Trophoblast cell (in vitro differentiated cells and primary cell): ENCODE data around the gene CHDH.

Experiments
- DNase-seq, 2 donors: peaks; one replicate each; pipeline ENCODE4 v3.0.0-alpha.2; 2016
- H2AFZ ChIP-seq: 2 replicates; pipeline ENCODE4 v1.6.1; 2013; ENCODE audit warnings: low read length, moderate library complexity, mild to moderate bottlenecking; ENCODE audit not compliant: insufficient read depth, poor library complexity
- H2AK5ac ChIP-seq: 2 replicates; pipeline ENCODE4 v1.6.1; 2013; ENCODE audit warnings: mild to moderate bottlenecking, low read length
- H2BK120ac ChIP-seq: 2 replicates; pipeline ENCODE4 v1.6.1; 2013; ENCODE audit warnings: low read length, mild to moderate bottlenecking, moderate library complexity; ENCODE audit not compliant: insufficient read depth, poor library complexity
- H2BK12ac ChIP-seq: 2 replicates; pipeline ENCODE4 v1.6.1; 2013; ENCODE audit warnings: mild to moderate bottlenecking, low read length, moderate library complexity
- H2BK5ac ChIP-seq: 2 replicates; pipeline ENCODE4 v1.6.1; 2013; ENCODE audit warnings: low read length, low read depth, moderate library complexity, mild to moderate bottlenecking; ENCODE audit not compliant: poor library complexity
- H3K14ac ChIP-seq: 2 replicates; pipeline ENCODE4 v1.6.1; 2013; ENCODE audit warnings: mild to moderate bottlenecking, low read length
- H3K18ac ChIP-seq: 2 replicates; pipeline ENCODE4 v1.6.1; 2013; ENCODE audit warnings: mild to moderate bottlenecking, low read length
- H3K23ac ChIP-seq: 2 replicates; pipeline ENCODE4 v1.6.1; 2013; ENCODE audit warnings: low read length
- H3K27ac ChIP-seq: 2 replicates; pipeline ENCODE4 v1.5.1; 2013; ENCODE audit warnings: low read depth, mild to moderate bottlenecking, inconsistent platforms, low read length, moderate library complexity
- H3K27me3 ChIP-seq: 2 replicates; pipeline ENCODE4 v1.6.1; 2013; ENCODE audit warnings: inconsistent platforms, mild to moderate bottlenecking, low read length, moderate library complexity; ENCODE audit not compliant: insufficient read depth
- H3K36me3 ChIP-seq, 2 experiments: 1 replicate in 1 of 2; 2 replicates in 1 of 2; pipeline ENCODE4 v1.6.1; 2013; ENCODE audit warnings: low read length in 2 of 2, mild to moderate bottlenecking in 2 of 2, moderate library complexity in 1 of 2; ENCODE audit not compliant: insufficient read depth in 2 of 2, control insufficient read depth in 1 of 2
- H3K4ac ChIP-seq: 2 replicates; pipeline ENCODE4 v1.6.1; 2013; ENCODE audit warnings: low read depth, mild to moderate bottlenecking, low read length, moderate library complexity
- H3K4me1 ChIP-seq, 2 experiments: 1 replicate in 1 of 2; 2 replicates in 1 of 2; pipeline ENCODE4 v1.6.1; 2013; ENCODE audit warnings: low read length in 2 of 2, mild to moderate bottlenecking in 2 of 2, moderate library complexity in 1 of 2; ENCODE audit not compliant: insufficient read depth in 2 of 2, control insufficient read depth in 1 of 2
- H3K4me2 ChIP-seq: 2 replicates; pipeline ENCODE4 v1.6.1; 2013; ENCODE audit warnings: inconsistent platforms, mild to moderate bottlenecking, low read length, moderate library complexity
- H3K4me3 ChIP-seq: 2 replicates; pipeline ENCODE4 v1.5.1; 2013; ENCODE audit warnings: mild to moderate bottlenecking, low read depth, low read length, inconsistent platforms
- H3K79me1 ChIP-seq: one replicate; pipeline ENCODE4 v1.6.1; 2013; ENCODE audit warnings: low read length
- H3K79me2 ChIP-seq: 2 replicates; pipeline ENCODE4 v1.6.1; 2013; ENCODE audit warnings: low read length, mild to moderate bottlenecking; ENCODE audit not compliant: control insufficient read depth, insufficient read depth, poor library complexity
- H3K9ac ChIP-seq: 2 replicates; pipeline ENCODE4 v1.6.1; 2013; ENCODE audit warnings: mild to moderate bottlenecking, low read length
- H3K9me3 ChIP-seq: 2 replicates; pipeline ENCODE4 v1.6.1; 2013; ENCODE audit warnings: low read depth, mild to moderate bottlenecking, control low read depth, inconsistent platforms, low read length; ENCODE audit not compliant: insufficient read depth
- H4K12ac ChIP-seq: 2 replicates; pipeline ENCODE4 v1.6.1; 2013; ENCODE audit warnings: low read depth, mild to moderate bottlenecking, low read length, moderate library complexity
- H4K8ac ChIP-seq: 2 replicates; pipeline ENCODE4 v1.6.1; 2013; ENCODE audit warnings: low read depth, mild to moderate bottlenecking, low read length, moderate library complexity
- H4K91ac ChIP-seq: one replicate; pipeline ENCODE4 v1.6.1; 2013; ENCODE audit warnings: low read depth, mild to moderate bottlenecking, low read length, moderate library complexity
- WGBS: extraction: QIAGEN DNeasy Blood & Tissue Kit; methylation state at CpG from one replicate; pipeline ENCODE4 v1.1.7; 2013; ENCODE audit warnings: missing lambda C conversion rate; ENCODE audit not compliant: insufficient read length, insufficient coverage; ENCODE audit errors: extremely low coverage; 5-methylcytosine and 5-hydroxymethylcytosine counted together

CHDH gene

DNA sequence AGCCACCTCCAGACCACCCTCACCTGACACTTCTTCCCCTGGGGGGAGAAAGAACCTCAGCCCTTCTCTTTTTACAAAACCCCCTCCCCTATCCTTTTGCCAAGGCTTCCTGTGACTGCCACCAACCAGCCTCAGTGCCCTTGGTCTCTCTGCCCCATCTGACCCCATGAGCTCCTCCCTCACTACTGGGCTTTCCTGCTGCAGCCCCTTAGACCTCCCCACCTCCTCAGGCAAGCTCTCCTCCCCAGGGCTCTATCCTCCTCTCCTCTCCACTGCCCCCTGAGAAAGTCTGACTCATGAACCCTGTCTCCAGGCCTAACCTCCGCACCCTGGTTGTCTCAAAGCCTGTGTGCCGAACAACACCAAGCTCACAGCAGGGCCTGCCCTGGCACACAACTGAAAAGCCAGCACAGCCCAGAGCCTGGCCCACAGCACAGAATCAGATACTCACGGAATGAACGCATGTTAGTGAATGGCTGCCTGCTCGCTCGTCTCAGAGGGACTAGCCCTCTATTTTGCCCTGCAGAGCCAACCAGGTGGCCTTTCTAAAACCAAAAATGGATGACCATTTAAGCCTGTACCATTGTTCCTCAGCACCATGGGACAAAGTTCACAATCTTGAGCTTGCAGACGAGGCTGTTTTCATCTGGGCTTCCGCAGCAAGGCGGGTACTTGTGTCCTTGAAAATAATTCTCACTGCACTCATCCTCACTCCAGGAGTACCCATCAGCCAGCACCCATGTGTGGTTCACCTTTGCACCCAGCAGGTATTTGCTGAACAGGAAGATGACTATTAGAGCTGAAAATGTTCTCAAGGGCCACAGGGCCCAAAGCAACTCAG lies 1.7 kb downstream of the CHDH start:
- no peak overlapping the region for H3K23ac ChIP-seq
- no CpG with 5 or more reads among the region's 9 CpGs for WGBS
- H2AK5ac ChIP-seq, result no peak overlapping the region
- H2AFZ ChIP-seq, result no peak overlapping the region
- H3K4ac ChIP-seq, result no peak overlapping the region
- H3K27ac ChIP-seq, result no peak overlapping the region
- H3K4me3 ChIP-seq, result no peak overlapping the region
- peaks cover 5 to 6% of the 10 kb centered on the region in 2 experiments for H3K4me1 ChIP-seq
- H2BK5ac ChIP-seq, result no peak overlapping the region
- H3K4me2 ChIP-seq, result no peak overlapping the region
- H3K79me1 ChIP-seq, result peaks cover 2% of the 10 kb centered on the region
- H2BK12ac ChIP-seq, result no peak overlapping the region
- H3K27me3 ChIP-seq, result peaks cover 4% of the 10 kb centered on the region
- peaks cover 3% of the 10 kb centered on the region for H3K9me3 ChIP-seq
- H3K18ac ChIP-seq, result no peak overlapping the region
- H4K12ac ChIP-seq, result no peak overlapping the region
- DNase-seq, result no peak
- H3K79me2 ChIP-seq, result no peaks in the 10 kb centered on the region
- H4K91ac ChIP-seq, result no peak overlapping the region
- no peak overlapping the region for H3K14ac ChIP-seq
- H3K36me3 ChIP-seq, result no peaks in the 10 kb centered on the region
- H2BK120ac ChIP-seq, result no peak overlapping the region
- H3K9ac ChIP-seq, result no peak overlapping the region
- H4K8ac ChIP-seq, result no peak overlapping the region

DNA sequence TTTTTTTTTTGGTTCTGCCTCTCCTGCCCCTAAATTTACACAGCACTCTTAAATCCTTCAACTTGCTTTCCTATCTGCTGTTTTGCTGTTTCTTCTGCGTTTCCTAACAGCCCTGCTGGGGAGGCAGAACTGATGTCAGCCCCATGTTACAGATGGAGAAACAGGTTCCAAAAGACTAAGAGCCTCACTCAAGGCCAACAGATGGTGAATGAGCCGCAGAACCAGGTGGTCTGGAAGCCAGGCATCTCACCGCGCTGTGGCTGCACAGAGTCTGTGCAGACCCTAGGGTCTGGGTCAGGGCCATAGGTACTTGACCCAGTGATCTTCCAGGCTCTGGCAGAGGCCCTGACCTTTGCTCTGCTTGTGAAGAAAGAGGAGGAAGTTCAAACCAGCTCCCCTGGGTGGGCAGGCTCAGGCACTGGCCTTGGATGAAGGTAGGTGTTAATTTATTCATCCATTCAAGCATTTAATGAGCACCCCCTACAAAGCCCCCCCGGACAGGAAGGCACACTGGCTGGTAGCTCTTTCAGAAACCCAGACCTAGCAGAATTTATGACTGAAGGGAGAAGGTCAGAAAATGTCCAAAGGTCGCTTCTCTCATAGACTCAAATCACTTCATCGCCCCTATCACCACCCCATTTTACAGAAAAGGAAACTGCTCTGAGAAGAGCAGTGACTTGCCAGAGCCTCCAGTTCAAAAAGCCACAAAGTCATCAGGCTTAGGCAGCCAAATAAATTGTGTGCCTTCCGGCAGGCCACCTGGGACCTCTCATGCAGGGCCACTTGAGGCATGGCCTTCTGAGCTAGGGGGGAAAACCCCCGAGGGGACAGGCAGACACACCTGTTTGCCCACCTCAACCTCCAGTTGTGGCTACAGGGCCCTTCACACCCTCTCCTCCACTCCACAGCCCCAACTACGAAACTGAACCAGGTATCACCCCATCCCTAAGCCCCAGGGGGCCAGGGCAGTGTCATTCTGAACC lies 2.7 kb downstream of the CHDH start:
- Histone ChIP-seq H3K9ac (no peak overlapping the region), H4K8ac (no peak overlapping the region), H2BK120ac (no peak overlapping the region), H2BK5ac (no peak overlapping the region), H3K4me1 (peaks cover 5 to 6% of the 10 kb centered on the region in 2 experiments), H3K9me3 (peaks cover 3% of the 10 kb centered on the region), H4K12ac (no peak overlapping the region), H3K18ac (no peak overlapping the region), H3K4me2 (no peak overlapping the region), H4K91ac (no peak overlapping the region), H3K4me3 (no peak overlapping the region), H3K27ac (no peak overlapping the region), H2AFZ (no peak overlapping the region), H2AK5ac (no peak overlapping the region), H3K27me3 (peaks cover 4% of the 10 kb centered on the region), H3K23ac (no peak overlapping the region), H3K36me3 (no peaks in the 10 kb centered on the region), H3K4ac (no peak overlapping the region), H2BK12ac (no peak overlapping the region), H3K79me1 (peaks cover 2% of the 10 kb centered on the region), H3K79me2 (no peaks in the 10 kb centered on the region), H3K14ac (no peak overlapping the region)
- no peak for DNase-seq
- no CpG with 5 or more reads among the region's 10 CpGs for WGBS

DNA sequence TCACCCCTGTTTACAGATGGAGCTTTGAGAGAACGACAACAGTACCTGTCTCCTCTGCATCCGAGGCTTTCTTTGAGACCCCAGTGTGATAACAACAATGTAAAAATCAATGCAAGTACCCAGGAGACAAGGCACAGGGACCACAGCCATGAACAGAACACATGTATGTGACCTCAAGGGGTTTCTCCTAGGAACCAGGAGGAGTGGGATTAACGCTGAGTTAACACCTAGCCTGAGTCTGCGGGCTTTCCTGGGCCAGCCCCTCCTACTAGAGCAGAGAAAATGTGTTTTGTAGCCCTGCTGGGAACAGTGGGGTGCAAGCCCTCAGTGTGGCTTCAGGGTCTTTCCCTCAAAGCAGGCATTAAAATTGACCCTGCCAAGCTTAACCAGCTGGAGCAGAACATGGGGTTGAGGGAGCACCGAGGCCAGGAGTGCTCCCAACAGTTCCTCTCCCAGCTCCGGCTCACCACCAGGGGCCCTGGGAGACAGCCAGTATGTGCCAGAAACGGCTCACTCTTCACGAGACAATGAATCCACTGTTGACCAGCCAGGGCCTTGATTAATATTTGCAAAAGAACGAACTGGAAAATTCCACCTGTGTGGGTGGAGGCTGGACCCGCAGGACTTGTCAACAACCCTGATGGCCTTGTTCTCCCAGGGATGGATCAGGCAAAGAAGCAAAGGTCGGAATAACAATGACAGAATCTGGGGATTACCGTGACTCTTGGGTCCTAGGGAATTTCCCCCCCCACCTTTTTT lies 3.6 kb downstream of the CHDH start:
- Histone ChIP-seq H3K14ac (no peak overlapping the region), H2BK120ac (no peak overlapping the region), H4K91ac (no peak overlapping the region), H3K9ac (no peak overlapping the region), H3K9me3 (peaks cover 3% of the 10 kb centered on the region), H3K4me1 (peaks cover 5 to 6% of the 10 kb centered on the region in 2 experiments), H3K79me2 (no peaks in the 10 kb centered on the region), H2BK5ac (no peak overlapping the region), H4K8ac (no peak overlapping the region), H4K12ac (no peak overlapping the region), H3K79me1 (peaks cover 2% of the 10 kb centered on the region), H3K4me3 (no peak overlapping the region), H3K27me3 (peaks cover 4% of the 10 kb centered on the region), H2AK5ac (no peak overlapping the region), H3K4me2 (no peak overlapping the region), H2AFZ (no peak overlapping the region), H2BK12ac (no peak overlapping the region), H3K23ac (no peak overlapping the region), H3K18ac (no peak overlapping the region), H3K4ac (no peak overlapping the region), H3K36me3 (no peaks in the 10 kb centered on the region), H3K27ac (no peak overlapping the region)
- peak; percentile 33 to 54 for DNase-seq
- WGBS, result no CpG with 5 or more reads among the region's 12 CpGs

DNA sequence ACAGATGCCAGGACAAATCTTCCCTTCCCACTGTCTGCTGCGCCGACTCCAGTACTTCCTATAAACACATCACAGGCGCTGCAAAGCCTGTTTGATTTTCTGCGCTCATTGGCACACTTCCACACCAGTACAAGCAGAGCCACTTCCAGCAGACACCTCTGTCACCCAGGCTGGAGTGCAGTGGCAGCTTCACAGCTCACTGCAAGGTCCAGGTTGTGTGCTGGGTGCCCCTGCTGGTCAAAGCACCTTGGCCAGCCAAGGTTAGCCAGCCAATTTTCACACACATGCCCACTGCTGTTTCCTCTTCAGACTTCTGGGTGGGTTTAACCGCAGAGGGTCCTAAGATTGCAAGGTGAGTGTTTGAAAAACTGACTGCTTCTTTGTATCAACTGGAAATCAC lies 4.9 kb downstream of the CHDH start:
- no CpG with 5 or more reads among the region's 5 CpGs for WGBS
- Histone ChIP-seq H3K14ac (no peak overlapping the region), H2BK12ac (no peak overlapping the region), H3K4me2 (no peak overlapping the region), H4K91ac (no peak overlapping the region), H3K9ac (no peak overlapping the region), H3K79me2 (no peaks in the 10 kb centered on the region), H3K4ac (no peak overlapping the region), H3K27me3 (no peaks in the 10 kb centered on the region), H2BK120ac (no peak overlapping the region), H3K36me3 (no peaks in the 10 kb centered on the region), H4K8ac (no peak overlapping the region), H2AK5ac (no peak overlapping the region), H3K9me3 (peaks cover 2% of the 10 kb centered on the region), H3K79me1 (peaks cover 2% of the 10 kb centered on the region), H3K23ac (no peak overlapping the region), H3K27ac (no peak overlapping the region), H3K4me1 (peaks cover under 1 to 6% of the 10 kb centered on the region in 2 experiments), H2BK5ac (no peak overlapping the region), H3K18ac (no peak overlapping the region), H4K12ac (no peak overlapping the region), H3K4me3 (no peak overlapping the region), H2AFZ (no peak overlapping the region)
- DNase-seq, result no peak
